ENCODE measurements around the gene CTTNBP2NL.

CTTNBP2NL gene

DNA sequence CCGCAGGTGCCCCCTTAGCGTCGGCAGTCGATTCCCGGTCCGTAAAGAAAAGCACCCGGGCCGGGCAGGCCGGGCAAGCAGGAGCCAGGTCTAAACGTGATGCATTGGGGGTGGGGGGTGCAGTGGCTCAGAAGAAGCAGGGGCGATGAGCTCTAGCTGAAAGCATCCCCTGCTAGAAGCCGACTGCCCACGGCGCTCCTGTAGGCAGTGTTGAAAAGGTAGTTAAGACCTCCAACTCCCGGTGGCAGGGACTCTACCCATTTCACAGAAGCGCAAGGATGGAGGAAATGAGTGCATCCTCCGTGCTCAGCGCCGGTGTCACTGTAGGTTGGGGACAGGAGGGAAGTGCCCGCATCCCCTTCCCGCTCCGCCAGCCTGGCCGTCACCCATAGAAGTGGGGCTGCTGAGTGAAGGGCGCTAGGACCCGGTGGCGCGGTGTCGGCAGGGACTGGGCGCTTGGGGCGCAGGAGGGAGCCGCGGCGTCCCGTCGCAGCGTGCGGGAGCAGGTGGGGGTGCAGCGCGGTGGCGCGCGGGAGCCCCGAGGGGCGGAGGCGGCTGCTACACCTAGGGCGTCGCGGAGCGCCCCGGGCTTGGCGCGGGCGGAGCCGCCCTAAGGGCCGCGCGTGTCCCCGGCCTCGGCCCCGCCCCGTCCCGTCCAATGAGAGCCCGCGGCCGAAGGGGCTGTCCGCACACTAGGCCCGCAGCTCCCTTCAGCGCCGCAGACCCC, 112.4 kb downstream of the CTTNBP2NL start, which contains the start of gene WNT2B:
Gene WNT2B (plus strand): TSS at position 688 of the 727 bp plus-strand sequence. CDS start 298 bp downstream, outside the sequence.
- DNase-seq (ENCODE audit: low read depth) = no peak

DNA sequence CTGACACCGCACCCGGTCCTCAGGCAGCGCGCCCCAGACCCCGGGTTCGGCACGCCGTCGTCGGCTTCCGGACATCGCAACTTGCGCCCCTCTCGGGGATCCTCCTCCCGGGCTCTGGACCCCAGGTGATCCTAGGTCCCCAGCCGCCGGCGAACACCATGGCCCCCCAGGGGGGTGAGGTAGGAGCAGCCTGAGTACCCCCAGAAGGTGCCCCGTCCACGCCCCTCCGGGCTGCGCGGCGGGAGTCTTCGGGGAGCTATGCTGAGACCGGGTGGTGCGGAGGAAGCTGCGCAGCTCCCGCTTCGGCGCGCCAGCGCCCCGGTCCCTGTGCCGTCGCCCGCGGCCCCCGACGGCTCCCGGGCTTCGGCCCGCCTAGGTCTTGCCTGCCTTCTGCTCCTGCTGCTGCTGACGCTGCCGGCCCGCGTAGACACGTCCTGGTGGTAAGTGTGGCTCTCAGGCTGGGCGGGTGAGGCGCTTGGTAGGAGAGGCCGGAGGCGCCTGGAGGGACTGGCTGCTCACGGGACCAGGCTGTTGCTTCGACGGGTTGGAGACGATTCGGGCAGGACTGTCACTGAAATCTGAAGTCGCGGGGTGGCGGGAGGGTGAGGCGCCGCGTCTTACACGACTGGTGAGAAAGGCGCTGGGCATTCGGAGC, 113.1 kb downstream of the CTTNBP2NL start:
- no peak for DNase-seq (ENCODE audit: low read depth)

DNA sequence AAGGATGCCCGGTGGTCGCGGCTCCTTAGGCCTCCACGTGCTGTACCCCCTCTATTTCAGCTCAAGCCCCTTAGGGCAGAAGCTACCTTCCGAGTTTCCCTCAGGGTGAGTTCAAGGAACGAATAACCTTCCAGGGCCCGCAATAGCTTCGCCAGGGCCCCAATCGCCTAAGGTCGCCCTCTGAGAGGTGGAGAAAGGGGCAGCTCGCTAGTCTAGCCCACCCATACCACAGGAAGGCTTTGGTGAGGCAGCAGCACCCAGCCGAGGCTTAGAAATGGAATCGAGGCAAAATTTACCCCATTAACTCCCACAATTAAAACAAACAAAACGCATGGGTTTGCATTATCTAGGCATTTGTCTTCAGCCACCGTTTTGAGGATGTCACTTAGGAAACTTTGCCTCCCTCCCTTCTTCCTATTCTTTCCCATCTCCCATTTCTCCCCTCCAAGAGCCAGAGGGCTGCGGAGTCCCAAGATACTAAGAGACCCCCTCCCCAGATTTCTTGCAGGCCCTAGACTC, 113.7 kb downstream of the CTTNBP2NL start:
- DNase-seq (ENCODE audit: low read depth) = no peak

DNA sequence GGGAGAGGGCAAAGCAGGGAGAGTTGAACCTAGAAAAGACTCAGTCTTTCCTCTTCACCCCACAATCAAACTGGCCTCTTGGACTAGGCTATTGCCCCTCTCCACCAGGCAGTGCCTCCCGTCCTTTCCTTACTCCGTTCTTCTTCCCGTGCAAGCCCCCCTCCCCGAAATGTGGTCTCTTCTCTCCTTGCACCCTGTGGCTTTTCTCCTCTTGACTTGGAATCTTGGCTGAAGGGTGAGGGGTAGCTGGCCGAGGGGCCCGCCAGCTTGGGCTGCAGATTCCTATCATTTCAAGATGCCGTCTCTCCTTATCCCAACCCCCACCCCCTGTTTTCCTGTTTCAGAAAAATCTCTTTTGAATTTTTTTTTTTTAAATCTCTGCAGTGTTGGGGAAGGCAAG, 114.3 kb downstream of the CTTNBP2NL start:
- DNase-seq (ENCODE audit: low read depth) = no peak
